HG02623 (cell line): Measurements from ENCODE around the gene RGSL1.
A peak's percentile ranks its signal among the peaks of the same experiment; 100 is the strongest.
"Not testable (repeated sequence)": the region's sequence is repeated elsewhere in the genome, so short reads cannot be mapped to it uniquely, and the experiment has no call there.

Source experiments
- ATAC-seq: cut with Tn5 transposase; IDR thresholded peaks from one replicate; pipeline ENCODE4 v1.9.1; 2021; ENCODE audit warnings: moderate library complexity; ENCODE audit not compliant: unreplicated experiment

Gene RGSL1

GRCh38 chr1:182446033-182446669 is 3.8 kb upstream of the RGSL1 start:
- no peak for ATAC-seq

- not testable (repeated sequence) for ATAC-seq
Observed at GRCh38 chr1:182447124-182447523, 2.8 kb upstream of the RGSL1 start.

GRCh38 chr1:182447660-182448059 is 2.3 kb upstream of the RGSL1 start:
- ATAC-seq = no peak

- no peak for ATAC-seq
Observed at GRCh38 chr1:182453631-182454030, 3.7 kb downstream of the RGSL1 start.

GRCh38 chr1:182457844-182458243 is 7.9 kb downstream of the RGSL1 start:
- ATAC-seq = no peak

- ATAC-seq = no peak
Observed at GRCh38 chr1:182459949-182460348, 10.0 kb downstream of the RGSL1 start.

- no peak for ATAC-seq
Observed at GRCh38 chr1:182460550-182460951, 10.6 kb downstream of the RGSL1 start.

- ATAC-seq = no peak
Observed at GRCh38 chr1:182473556-182473955, 23.6 kb downstream of the RGSL1 start.

GRCh38 chr1:182476625-182477024 is 26.7 kb downstream of the RGSL1 start:
- no peak for ATAC-seq

GRCh38 chr1:182478238-182478637 is 28.3 kb downstream of the RGSL1 start:
- no peak for ATAC-seq

GRCh38 chr1:182484067-182484466 is 34.1 kb downstream of the RGSL1 start:
- no peak for ATAC-seq

GRCh38 chr1:182484531-182485257 is 34.7 kb downstream of the RGSL1 start:
- peak; percentile 96 for ATAC-seq

- no peak for ATAC-seq
Observed at GRCh38 chr1:182485861-182486260, 35.9 kb downstream of the RGSL1 start.

- ATAC-seq = no peak
Observed at GRCh38 chr1:182488803-182489202, 38.9 kb downstream of the RGSL1 start.

- no peak for ATAC-seq
Observed at GRCh38 chr1:182493063-182493462, 43.1 kb downstream of the RGSL1 start.

- no peak for ATAC-seq
Observed at GRCh38 chr1:182495002-182495401, 45.1 kb downstream of the RGSL1 start.

GRCh38 chr1:182495693-182496092 is 45.7 kb downstream of the RGSL1 start:
- no peak for ATAC-seq

GRCh38 chr1:182507685-182508084 is 57.7 kb downstream of the RGSL1 start:
- no peak for ATAC-seq

- no peak for ATAC-seq
Observed at GRCh38 chr1:182515556-182515955, 65.6 kb downstream of the RGSL1 start.

GRCh38 chr1:182520736-182521135 is 70.8 kb downstream of the RGSL1 start:
- no peak for ATAC-seq

- ATAC-seq = no peak
Observed at GRCh38 chr1:182525342-182525741, 75.4 kb downstream of the RGSL1 start.

- no peak for ATAC-seq
Observed at GRCh38 chr1:182527680-182528079, 77.7 kb downstream of the RGSL1 start.

- not testable (repeated sequence) for ATAC-seq
Observed at GRCh38 chr1:182528206-182528605, 78.3 kb downstream of the RGSL1 start.
